Measurements from ENCODE around the gene TMEM37. TPM values are rescaled to one million over a fixed set of nuclear protein-coding genes. Genes with fewer than 3 reads are reported as not detected.

TMEM37 gene
- total RNA-seq, 4 donors from 2014 or later, result 3.7 to 15.3 (median 8.8) TPM

- H3K9me3 ChIP-seq, result peaks cover 0 to 10% (median 0%) of the 10 kb centered on the region in 4 donors
- peaks cover 0 to 44% of the 10 kb centered on the region in 2 donors for H3K27me3 ChIP-seq
- H3K27ac ChIP-seq, result no peak overlapping the region
- 82 to 88% methylated on average over 8 to 9 of the region's 9 CpGs for WGBS, 2 donors
- no peaks in the 10 kb centered on the region for H3K36me3 ChIP-seq
- H3K4me1 ChIP-seq, result no peaks in the 10 kb centered on the region
- no peak overlapping the region for H3K4me3 ChIP-seq
- TF ChIP-seq POLR2A (IDR thresholded peaks at IDR 0.05) (no peak), EP300 (IDR thresholded peaks at IDR 0.05) (no peak), CTCF (IDR thresholded peaks at IDR 0.05) (no peak)
- no peak for DNase-seq (ENCODE audit: low spot score in 2 of 2)
Measured at GRCh38 chr2:119451336-119452050, 19.8 kb downstream of the TMEM37 start.

- no peaks in the 10 kb centered on the region for H3K36me3 ChIP-seq
- H3K4me3 ChIP-seq, result no peak overlapping the region
- no peak for DNase-seq (ENCODE audit: low spot score in 2 of 2)
- TF ChIP-seq POLR2A (IDR thresholded peaks at IDR 0.05), result no peak
- no peak for TF ChIP-seq CTCF (IDR thresholded peaks at IDR 0.05)
- TF ChIP-seq EP300 (IDR thresholded peaks at IDR 0.05), result no peak
- H3K9me3 ChIP-seq, result peaks cover 0 to 12% (median 0%) of the 10 kb centered on the region in 4 donors
- H3K27me3 ChIP-seq, result peaks cover 0 to 37% of the 10 kb centered on the region in 2 donors
- no peak overlapping the region for H3K27ac ChIP-seq
- 74 to 79% methylated on average over 12 of the region's 12 CpGs for WGBS, 2 donors
- H3K4me1 ChIP-seq, result no peaks in the 10 kb centered on the region
Measured at GRCh38 chr2:119453972-119454593, 22.4 kb downstream of the TMEM37 start.

DNA sequence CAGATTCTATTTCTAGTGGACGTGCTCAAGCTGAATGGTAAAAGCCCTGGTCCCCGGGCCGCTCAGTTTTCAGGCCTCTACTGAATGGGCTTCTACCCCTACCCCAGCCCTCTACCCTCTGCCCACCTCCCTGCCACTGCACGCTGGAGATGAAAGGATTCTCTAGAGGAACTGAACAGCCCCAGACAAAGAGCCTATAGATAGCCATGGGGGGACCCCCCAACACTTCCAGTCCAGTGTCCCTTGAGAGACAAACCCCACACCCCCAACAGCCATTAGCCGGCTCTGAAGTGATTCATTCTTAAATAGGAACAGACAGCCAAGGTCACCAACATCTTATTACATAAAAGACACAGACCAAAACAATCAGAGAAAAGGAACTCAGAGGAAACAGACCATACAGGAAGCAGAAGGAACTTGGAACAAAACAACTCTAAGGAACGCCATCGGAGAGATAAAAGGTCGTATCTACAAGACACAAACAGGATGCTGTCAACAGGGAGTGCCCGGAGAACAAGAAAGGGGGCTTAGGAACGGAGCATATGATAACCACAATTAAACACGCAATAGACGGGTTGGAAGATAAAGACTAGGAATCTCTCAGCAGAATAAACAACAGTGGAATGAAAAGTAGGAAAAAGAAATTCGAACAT is 23.5 kb downstream of the TMEM37 start:
- Histone ChIP-seq H3K9me3 (peaks cover 0 to 12% (median 0%) of the 10 kb centered on the region in 4 donors), H3K27me3 (peaks cover 0 to 32% of the 10 kb centered on the region in 2 donors), H3K36me3 (no peaks in the 10 kb centered on the region), H3K4me1 (no peaks in the 10 kb centered on the region), H3K4me3 (no peak overlapping the region), H3K27ac (no peak overlapping the region)
- TF ChIP-seq POLR2A (IDR thresholded peaks at IDR 0.05) (no peak), EP300 (IDR thresholded peaks at IDR 0.05) (no peak), CTCF (IDR thresholded peaks at IDR 0.05) (no peak)
- no peak for DNase-seq (ENCODE audit: low spot score in 2 of 2)
- 20 to 22% methylated on average over 13 of the region's 13 CpGs for WGBS, 2 donors

DNA sequence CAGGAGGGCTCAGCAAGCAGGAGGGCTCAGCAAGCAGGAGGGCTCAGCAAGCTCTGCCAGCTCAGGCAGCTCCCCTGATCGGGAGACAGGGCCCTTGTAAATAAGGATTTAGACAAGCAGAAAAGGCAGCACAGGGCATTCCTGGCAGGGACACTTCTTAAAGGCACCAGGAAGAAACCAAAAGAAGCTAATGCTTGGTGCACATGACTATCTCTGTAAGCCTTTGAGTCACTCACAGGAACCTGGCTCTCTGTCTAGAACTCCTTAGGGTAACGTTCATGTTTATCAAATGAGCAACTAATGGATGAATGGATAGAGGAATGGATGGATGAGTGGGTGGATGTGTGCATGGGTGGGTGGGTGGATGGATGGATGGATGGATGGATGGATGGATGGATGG is 28.4 kb downstream of the TMEM37 start:
- WGBS, 2 donors, result 58 to 66% methylated on average over 2 of the region's 2 CpGs
- H3K9me3 ChIP-seq, result peaks cover 0 to 12% (median 0%) of the 10 kb centered on the region in 4 donors
- H3K36me3 ChIP-seq, result no peaks in the 10 kb centered on the region
- H3K27ac ChIP-seq, result no peak overlapping the region
- TF ChIP-seq EP300 (IDR thresholded peaks at IDR 0.05) (no peak), POLR2A (IDR thresholded peaks at IDR 0.05) (no peak), CTCF (IDR thresholded peaks at IDR 0.05) (no peak)
- H3K4me3 ChIP-seq, result no peak overlapping the region
- H3K4me1 ChIP-seq, result no peaks in the 10 kb centered on the region
- DNase-seq (ENCODE audit: low spot score in 2 of 2), result no peak
- peaks cover 0 to 11% of the 10 kb centered on the region in 2 donors for H3K27me3 ChIP-seq

GRCh38 chr2:119461811-119462210 is 30.2 kb downstream of the TMEM37 start:
- WGBS, 2 donors, result 95 to 98% methylated on average over 5 of the region's 5 CpGs
- Histone ChIP-seq H3K27me3 (peaks cover 0 to 1% of the 10 kb centered on the region in 2 donors), H3K36me3 (no peaks in the 10 kb centered on the region), H3K9me3 (no peaks in the 10 kb centered on the region), H3K4me1 (no peaks in the 10 kb centered on the region), H3K27ac (no peak overlapping the region), H3K4me3 (no peak overlapping the region)
- TF ChIP-seq POLR2A (IDR thresholded peaks at IDR 0.05) (no peak), EP300 (IDR thresholded peaks at IDR 0.05) (no peak), CTCF (IDR thresholded peaks at IDR 0.05) (no peak)
- no peak for DNase-seq (ENCODE audit: low spot score in 2 of 2)

All from tibial nerve (tissue), 4 donors.